Gastroesophageal sphincter (tissue), 3 donors: ENCODE results near the gene RABGAP1.

Experiments used
- EP300 ChIP-seq: sonication (generic); formaldehyde crosslinking; IDR thresholded peaks from one replicate; pipeline ENCODE4 v1.6.1; 2017; ENCODE audit warnings: antibody characterized with exemption, mild to moderate bottlenecking
- TF ChIP-seq, protein P1 (sequence below), 4 experiments: fragments of 200-600 bp in 2 of 4; fragments of 450-650 bp in 2 of 4; sonication (generic) in 1 of 4; IDR thresholded peaks; one replicate each; pipeline ENCODE4 v1.5.1; 2017 to 2019; ENCODE audit warnings: antibody characterized with exemption in 4 of 4, mild to moderate bottlenecking in 2 of 4, moderate library complexity in 2 of 4

DNA sequence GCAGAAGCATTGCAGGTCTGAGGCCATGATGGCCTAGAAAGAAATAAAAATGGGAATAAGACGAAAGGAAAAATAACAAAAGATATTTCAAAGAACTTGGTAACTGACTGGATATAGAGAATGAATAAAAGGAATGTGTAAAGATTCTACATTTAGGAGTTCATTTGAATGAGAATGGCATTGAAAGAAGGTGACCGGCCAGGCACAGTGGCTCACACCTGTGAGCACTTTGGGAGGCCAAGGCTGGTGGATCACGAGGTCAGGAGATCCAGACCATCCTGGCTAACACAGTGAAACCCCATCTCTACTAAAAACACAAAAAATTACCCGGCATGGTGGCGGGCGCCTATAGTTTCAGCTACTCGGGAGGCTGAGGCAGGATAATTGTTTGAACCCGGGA lies 18.1 kb upstream of the RABGAP1 start:
- no peak for TF ChIP-seq EP300
- TF ChIP-seq, protein P1, sequence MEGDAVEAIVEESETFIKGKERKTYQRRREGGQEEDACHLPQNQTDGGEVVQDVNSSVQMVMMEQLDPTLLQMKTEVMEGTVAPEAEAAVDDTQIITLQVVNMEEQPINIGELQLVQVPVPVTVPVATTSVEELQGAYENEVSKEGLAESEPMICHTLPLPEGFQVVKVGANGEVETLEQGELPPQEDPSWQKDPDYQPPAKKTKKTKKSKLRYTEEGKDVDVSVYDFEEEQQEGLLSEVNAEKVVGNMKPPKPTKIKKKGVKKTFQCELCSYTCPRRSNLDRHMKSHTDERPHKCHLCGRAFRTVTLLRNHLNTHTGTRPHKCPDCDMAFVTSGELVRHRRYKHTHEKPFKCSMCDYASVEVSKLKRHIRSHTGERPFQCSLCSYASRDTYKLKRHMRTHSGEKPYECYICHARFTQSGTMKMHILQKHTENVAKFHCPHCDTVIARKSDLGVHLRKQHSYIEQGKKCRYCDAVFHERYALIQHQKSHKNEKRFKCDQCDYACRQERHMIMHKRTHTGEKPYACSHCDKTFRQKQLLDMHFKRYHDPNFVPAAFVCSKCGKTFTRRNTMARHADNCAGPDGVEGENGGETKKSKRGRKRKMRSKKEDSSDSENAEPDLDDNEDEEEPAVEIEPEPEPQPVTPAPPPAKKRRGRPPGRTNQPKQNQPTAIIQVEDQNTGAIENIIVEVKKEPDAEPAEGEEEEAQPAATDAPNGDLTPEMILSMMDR (IDR thresholded peaks at IDR 0.05) = no peak
